ENCODE data around the gene TREM2.

Gene TREM2

GRCh38 chr6:41184761-41185160 is 21.8 kb upstream of the TREM2 start:
- no peak for DNase-seq

- DNase-seq: peak in 3 of 51 donors; percentile 8 to 26 (median 14)
These were observed 19.4 kb upstream of the TREM2 start for GRCh38 chr6:41182069-41183034.

GRCh38 chr6:41181566-41181965 is 18.6 kb upstream of the TREM2 start:
- no peak for DNase-seq

GRCh38 chr6:41179163-41179562 is 16.2 kb upstream of the TREM2 start:
- no peak for DNase-seq

GRCh38 chr6:41177695-41178094 is 14.8 kb upstream of the TREM2 start:
- DNase-seq: no peak

- no peak for DNase-seq
These were observed 14.4 kb upstream of the TREM2 start for GRCh38 chr6:41177287-41177686.

GRCh38 chr6:41176189-41176588 is 13.3 kb upstream of the TREM2 start:
- DNase-seq: no peak

- DNase-seq: no peak
These were observed 12.2 kb upstream of the TREM2 start for GRCh38 chr6:41175084-41175483.

GRCh38 chr6:41174610-41175009 is 11.7 kb upstream of the TREM2 start:
- no peak for DNase-seq

- DNase-seq: no peak
These were observed 9.0 kb upstream of the TREM2 start for GRCh38 chr6:41171908-41172307.

GRCh38 chr6:41170547-41171160 is 7.7 kb upstream of the TREM2 start:
- no peak for DNase-seq

- no peak for DNase-seq
These were observed 4.5 kb upstream of the TREM2 start for GRCh38 chr6:41167173-41167963.

GRCh38 chr6:41164551-41165120 is 1.7 kb upstream of the TREM2 start:
- no peak for DNase-seq

- no peak for DNase-seq
These were observed 452 bp upstream of the TREM2 start for GRCh38 chr6:41163419-41163717.

- peak in 3 of 51 donors; percentile 7 to 29 (median 20) for DNase-seq
These were observed 914 bp downstream of the TREM2 start for GRCh38 chr6:41161851-41162552.

- DNase-seq: no peak
These were observed 1.5 kb downstream of the TREM2 start for GRCh38 chr6:41161380-41161779.

GRCh38 chr6:41160933-41161332 is 2.0 kb downstream of the TREM2 start:
- DNase-seq: no peak

- no peak for DNase-seq
These were observed 3.4 kb downstream of the TREM2 start for GRCh38 chr6:41159415-41160082.

GRCh38 chr6:41157323-41157722 is 5.6 kb downstream of the TREM2 start:
- DNase-seq: peak in 5 of 51 donors; percentile 12 to 26 (median 23)

- DNase-seq: no peak
These were observed 6.1 kb downstream of the TREM2 start for GRCh38 chr6:41156771-41157170.

- DNase-seq: no peak
These were observed 6.9 kb downstream of the TREM2 start for GRCh38 chr6:41156001-41156400.
